GM19463 (cell line): ENCODE data around the gene SYNPR.

Source experiments
- ATAC-seq: cut with Tn5 transposase; IDR thresholded peaks from one replicate; pipeline ENCODE4 v1.9.1; 2021; ENCODE audit warnings: mild to moderate bottlenecking, moderate library complexity; ENCODE audit not compliant: unreplicated experiment

SYNPR gene

DNA sequence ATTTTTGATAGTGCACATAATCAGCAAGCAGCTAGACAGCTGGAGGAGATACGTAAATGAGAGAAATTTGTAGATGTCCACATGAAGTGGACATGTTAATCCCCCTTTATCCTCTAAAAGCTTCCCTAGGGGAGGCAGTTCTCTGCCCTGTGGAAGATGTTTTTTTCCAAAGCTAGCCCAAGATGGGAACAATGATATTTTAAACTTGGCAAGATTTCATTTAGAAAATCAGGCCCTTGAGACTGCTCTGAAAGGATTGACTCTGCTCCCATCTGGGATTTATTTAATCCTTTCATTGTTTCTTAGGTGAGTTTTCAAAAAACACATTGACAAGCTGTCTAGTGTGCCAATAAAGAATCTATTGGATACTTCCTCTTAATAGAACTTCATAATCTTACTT lies 92.0 kb downstream of the SYNPR start:
- ATAC-seq = no peak

DNA sequence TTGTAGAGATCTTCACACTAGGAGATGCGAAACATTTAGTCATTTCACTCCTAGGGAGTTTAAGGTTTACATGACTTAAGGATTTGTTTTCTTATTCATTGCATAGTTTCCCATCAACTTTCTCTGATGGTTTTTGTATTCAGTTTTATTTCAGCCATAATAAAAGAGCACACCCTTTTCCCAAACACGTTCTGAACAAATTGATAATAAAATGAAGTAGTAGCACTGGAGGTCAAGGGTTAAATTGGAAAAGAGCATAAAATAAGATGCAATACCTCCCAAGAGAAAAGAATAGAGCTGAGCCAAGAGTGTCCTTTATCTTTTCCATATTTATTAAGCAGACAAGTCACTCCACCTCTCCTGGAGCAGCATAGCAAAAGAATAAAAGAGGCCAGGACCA lies 104.9 kb downstream of the SYNPR start:
- no peak for ATAC-seq

GRCh38 chr3:63384382-63384781 lies 106.3 kb downstream of the SYNPR start:
- ATAC-seq = no peak

GRCh38 chr3:63385629-63386028 lies 107.5 kb downstream of the SYNPR start:
- ATAC-seq = no peak

GRCh38 chr3:63386568-63386967 lies 108.5 kb downstream of the SYNPR start:
- no peak for ATAC-seq

DNA sequence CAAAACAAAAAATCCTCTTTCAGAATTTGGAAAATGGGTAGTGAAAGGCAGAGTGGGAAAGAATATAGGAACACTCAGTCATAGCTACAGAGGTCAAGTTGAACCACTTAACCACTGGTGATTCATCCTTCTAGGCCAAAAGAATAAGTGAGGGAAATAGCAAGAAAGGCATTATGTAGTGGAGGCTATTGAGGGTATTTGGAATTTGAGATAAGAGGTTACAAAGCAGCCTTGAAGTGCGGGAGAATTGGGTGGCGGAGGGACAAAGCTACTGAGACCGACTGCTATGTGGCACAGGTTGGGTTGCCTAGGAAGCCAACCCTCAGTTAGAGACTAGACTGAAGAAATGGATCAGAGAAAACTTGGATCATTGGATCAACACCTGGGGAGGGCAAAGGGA lies 109.5 kb downstream of the SYNPR start:
- ATAC-seq = no peak

GRCh38 chr3:63390710-63391230 lies 112.7 kb downstream of the SYNPR start:
- no peak for ATAC-seq

DNA sequence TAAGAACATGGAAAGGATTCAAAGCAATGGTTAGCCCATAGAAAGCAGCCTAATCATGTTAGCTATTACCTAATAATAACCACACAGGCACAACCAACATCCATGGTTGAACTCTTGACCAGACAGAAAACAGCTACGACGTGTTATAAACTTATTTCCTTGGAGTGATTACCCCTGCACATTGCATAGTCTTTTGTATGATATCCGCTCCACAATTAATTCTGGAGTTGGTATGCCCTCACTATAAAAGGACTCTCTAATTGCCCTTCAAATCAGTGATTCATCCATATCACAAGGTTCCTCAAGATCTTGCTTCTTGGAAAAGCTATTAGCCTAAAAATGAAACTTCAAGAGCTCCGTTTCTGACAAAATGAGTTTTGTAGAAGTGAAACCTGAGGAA lies 117.9 kb downstream of the SYNPR start:
- ATAC-seq = no peak

DNA sequence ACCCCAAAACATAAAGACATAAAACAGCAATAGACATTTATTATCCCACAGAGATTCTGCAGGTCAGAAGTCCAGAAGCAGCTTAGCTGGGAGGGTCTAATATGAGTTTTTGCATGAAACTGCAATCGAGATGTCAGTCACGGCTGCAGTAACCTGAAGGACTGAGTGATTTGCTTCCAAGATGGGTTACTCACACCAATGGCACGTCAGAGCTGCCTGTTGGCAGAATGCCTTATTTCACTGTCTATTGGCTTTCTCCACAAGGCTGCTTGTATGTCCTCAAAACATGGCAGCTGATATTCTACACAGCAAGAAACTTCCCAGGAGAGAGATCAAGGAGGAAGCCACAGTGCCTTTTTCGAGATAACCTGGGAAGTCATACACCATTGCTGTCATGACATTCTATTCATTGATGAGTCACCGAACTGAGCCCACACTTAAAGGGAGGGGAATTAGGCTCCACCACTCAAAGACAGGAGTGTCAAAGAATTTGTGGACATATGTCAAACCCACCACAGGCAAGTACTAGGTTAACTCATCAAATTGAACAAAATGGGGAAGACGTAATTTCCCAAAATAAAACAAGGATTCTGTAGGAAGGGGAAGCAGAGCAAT lies 122.2 kb downstream of the SYNPR start:
- no peak for ATAC-seq

DNA sequence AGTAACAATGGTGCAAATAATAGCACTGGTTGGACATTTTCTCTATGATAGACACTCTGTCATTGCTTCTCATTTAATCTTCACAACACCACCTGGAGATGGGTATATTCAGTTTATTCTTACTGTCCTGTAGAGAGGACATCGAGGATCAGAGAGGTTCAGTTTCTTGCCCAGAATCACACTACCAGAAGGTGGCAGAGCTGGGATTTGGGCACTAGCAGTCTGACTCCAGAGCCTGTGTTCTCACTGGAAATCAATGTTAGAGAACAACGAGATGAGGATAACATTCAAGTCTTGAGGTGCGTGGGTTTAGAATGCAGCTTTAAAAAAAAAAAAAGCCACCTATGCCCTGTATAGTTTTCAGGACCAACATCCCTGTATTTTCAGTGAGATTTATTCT lies 127.8 kb downstream of the SYNPR start:
- no peak for ATAC-seq

GRCh38 chr3:63413523-63413922 lies 135.4 kb downstream of the SYNPR start:
- ATAC-seq = no peak

- no peak for ATAC-seq
Measured at GRCh38 chr3:63414607-63415006, 136.5 kb downstream of the SYNPR start.

- ATAC-seq = no peak
Measured at GRCh38 chr3:63429905-63430304, 151.8 kb downstream of the SYNPR start.

GRCh38 chr3:63430875-63431274 lies 152.8 kb downstream of the SYNPR start:
- ATAC-seq = no peak

DNA sequence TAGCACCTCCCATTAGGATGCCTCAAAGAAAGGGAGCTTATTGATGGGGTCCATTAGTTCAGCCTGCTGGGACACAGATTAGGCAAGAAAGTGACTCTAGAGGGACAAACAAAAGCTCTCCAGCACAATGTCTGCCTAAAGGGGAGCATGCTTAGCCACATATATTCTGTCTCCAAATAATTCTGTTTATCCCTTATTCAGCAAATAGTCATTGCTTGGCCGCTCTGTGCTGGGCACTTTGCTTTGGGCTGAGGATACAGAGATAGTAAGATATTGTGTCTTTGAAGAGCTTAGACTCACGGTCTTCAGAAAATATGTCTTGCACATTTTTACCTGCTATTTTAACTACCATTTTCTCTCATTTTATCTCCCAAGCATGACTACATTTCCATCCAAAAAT lies 159.8 kb downstream of the SYNPR start:
- ATAC-seq = no peak

- no peak for ATAC-seq
Measured at GRCh38 chr3:63438826-63439371, 160.8 kb downstream of the SYNPR start.

DNA sequence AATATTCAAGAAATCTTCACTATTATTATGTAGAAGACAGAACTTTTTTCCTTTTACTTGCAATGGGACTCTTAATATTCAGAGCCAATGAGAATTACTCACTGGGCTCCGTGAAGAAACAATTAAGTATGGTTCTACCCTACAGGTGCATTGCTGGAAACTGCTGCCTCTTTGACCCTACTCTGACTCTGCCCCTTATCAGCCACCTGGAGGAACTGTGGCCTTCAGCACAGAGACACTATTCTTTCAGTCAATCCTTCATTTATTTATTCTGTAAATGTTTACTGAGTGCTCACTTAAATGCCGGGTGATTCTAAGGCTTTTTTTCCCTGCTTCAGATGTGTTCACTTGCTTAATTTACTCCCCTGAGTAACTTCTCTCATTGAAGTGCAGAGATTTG lies 163.2 kb downstream of the SYNPR start:
- ATAC-seq = no peak

DNA sequence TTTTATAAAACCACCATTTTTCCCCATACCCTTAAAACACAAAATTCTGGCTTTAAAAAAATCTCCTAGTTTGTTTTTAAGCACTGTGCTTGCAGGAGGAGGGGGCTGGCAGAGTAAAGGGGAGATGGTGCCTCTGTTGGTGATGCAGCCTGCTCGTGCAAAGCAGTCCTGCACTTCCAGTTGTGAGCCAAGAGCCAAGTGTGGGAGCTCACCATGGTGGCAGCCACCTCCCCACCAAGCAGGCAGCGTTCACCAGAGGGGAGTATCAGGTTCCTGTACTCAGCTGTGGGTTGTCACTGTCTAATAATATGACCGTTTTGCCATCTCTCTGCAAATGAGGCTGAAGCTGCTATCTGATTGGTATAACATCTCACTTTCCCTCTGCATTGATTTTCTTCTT lies 164.8 kb downstream of the SYNPR start:
- ATAC-seq = no peak

- ATAC-seq = no peak
Measured at GRCh38 chr3:63450023-63450422, 171.9 kb downstream of the SYNPR start.

DNA sequence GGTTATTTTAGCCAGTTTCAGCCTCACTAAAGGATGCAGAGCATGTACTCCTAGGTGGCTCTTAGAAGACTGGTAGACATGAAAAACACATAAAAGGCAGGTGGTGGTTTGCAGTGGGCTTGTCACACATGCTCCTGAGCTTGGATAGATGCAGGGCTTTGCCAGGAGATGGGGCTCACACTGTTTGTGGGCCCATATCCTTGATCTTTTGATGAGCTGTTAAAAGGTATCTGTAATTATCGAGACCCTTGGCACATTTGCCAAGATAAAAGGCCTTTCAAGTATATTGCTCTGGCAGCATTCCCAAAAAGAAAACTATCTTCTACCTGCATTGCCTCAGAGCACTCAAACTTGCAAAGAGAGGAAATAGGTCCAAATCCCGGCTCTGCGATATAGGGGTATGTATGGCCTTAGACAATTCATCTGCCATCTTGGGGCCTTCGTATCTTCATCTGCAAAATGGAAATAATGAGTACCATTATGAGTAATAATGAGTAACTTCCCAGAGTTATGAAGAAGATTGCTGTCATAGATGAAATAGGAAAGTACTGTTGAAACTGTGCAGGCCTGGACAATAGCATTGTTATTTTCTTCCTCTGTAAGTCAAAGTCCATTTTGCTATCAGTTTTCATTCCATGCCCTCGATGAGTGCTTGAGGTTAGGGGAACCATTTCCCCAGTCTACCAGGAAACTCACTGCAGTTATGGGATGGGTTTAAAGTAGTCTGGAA lies 172.7 kb downstream of the SYNPR start:
- no peak for ATAC-seq

GRCh38 chr3:63456901-63457300 lies 178.8 kb downstream of the SYNPR start:
- no peak for ATAC-seq

DNA sequence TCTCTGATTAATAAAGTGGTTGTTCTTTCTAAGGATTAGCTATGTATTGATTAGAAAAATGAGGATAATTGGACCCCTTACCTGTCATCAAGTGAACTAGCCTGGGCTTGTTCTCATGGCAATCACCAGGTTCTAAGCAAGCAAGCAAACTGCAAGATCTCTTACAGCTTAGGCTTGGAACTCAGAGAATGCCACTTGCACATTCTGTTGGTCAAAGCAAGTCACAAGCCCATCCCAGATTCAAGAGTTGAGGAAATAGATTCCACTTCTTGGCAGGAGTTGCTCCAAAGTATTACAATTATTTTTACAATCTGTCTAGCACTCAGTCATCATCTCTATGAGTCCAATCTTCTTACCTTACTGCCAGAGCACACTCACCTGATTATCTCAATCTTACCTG lies 180.3 kb downstream of the SYNPR start:
- ATAC-seq = no peak
